Activated CD8-positive, alpha-beta memory T cell treated with anti-CD3 and anti-CD28 coated beads, Interleukin-2, amount 10 ng/mL, durations not matched to agents 7 days and 5 days (primary cell): Measurements from ENCODE around the gene GNRHR. TPM values are rescaled to one million over a fixed set of nuclear protein-coding genes. Genes with fewer than 3 reads are reported as not detected.

Experiments
- total RNA-seq, 2 experiments: library from RNA; stranded (reverse); gene quantifications; one replicate each; pipeline ENCODE4 v1.2.3, GENCODE V29; 2021

GNRHR gene
- total RNA-seq, 2 experiments from 2014 or later = not detected

Other genes starting within 250 kb of the GNRHR start
- gene CENPC, start 208.9 kb downstream of the GNRHR start, total RNA-seq = 10 to 100 TPM; 37.4 to 46.5 TPM
- 10 to 100 TPM; 29.1 to 32.4 TPM for gene STAP1, start 195.7 kb downstream of the GNRHR start, total RNA-seq
- gene UBA6, start 53.2 kb downstream of the GNRHR start, total RNA-seq = 10 to 100 TPM; 88.2 to 91.2 TPM
- gene TMPRSS11D, start 129.6 kb upstream of the GNRHR start, total RNA-seq = not detected
- gene TMPRSS11A, start 209.1 kb upstream of the GNRHR start, total RNA-seq = not detected